ENCODE data around the gene ANKH. TPM values are rescaled to one million over a fixed set of nuclear protein-coding genes. Genes with fewer than 3 reads are reported as not detected.

Gene ANKH
- total RNA-seq, 2 donors from 2014 or later: 37.2 to 95.4 TPM

- Mint-ChIP-seq H3K27me3 (no peaks in the 10 kb centered on the region), H3K27ac (peak overlapping the region; percentile 32 to 45), H3K9me3 (no peaks in the 10 kb centered on the region), H3K4me1 (ENCODE audit: low read depth in 2 of 2) (peaks cover 21 to 33% of the 10 kb centered on the region in 2 donors), H3K36me3 (peaks cover 28% of the 10 kb centered on the region), H3K4me3 (no peak overlapping the region)
- ATAC-seq (no peak), DNase-seq (ENCODE audit: low spot score) (no peak)
Observed at GRCh38 chr5:14712666-14713065, 158.9 kb downstream of the ANKH start.

- Mint-ChIP-seq H3K36me3 (peaks cover 28% of the 10 kb centered on the region), H3K27me3 (no peaks in the 10 kb centered on the region), H3K4me3 (no peak overlapping the region), H3K27ac (peak overlapping the region; percentile 32 to 45), H3K4me1 (ENCODE audit: low read depth in 2 of 2) (peaks cover 21 to 31% of the 10 kb centered on the region in 2 donors), H3K9me3 (no peaks in the 10 kb centered on the region)
- ATAC-seq (peak in 1 of 2 donors; percentile 12), DNase-seq (ENCODE audit: low spot score) (no peak)
Observed at GRCh38 chr5:14712131-14712530, 159.4 kb downstream of the ANKH start.

GRCh38 chr5:14710313-14710994, 161.1 kb downstream of the ANKH start:
- no peak for DNase-seq (ENCODE audit: low spot score)
- H3K4me1 Mint-ChIP-seq (ENCODE audit: low read depth in 2 of 2): peaks cover 37 to 47% of the 10 kb centered on the region in 2 donors
- H3K4me3 Mint-ChIP-seq: no peak overlapping the region
- no peak for ATAC-seq
- no peaks in the 10 kb centered on the region for H3K27me3 Mint-ChIP-seq
- peak overlapping the region in 1 of 2 donors; percentile 23 for H3K27ac Mint-ChIP-seq
- H3K36me3 Mint-ChIP-seq: peaks cover 35% of the 10 kb centered on the region
- H3K9me3 Mint-ChIP-seq: no peaks in the 10 kb centered on the region

- DNase-seq (ENCODE audit: low spot score) (no peak), ATAC-seq (no peak)
- H3K9me3 Mint-ChIP-seq: no peaks in the 10 kb centered on the region
- H3K4me1 Mint-ChIP-seq (ENCODE audit: low read depth in 2 of 2): peaks cover 51 to 54% of the 10 kb centered on the region in 2 donors
- peak overlapping the region; percentile 26 to 76 for H3K27ac Mint-ChIP-seq
- peak overlapping the region; percentile 7 for H3K4me3 Mint-ChIP-seq
- no peaks in the 10 kb centered on the region for H3K27me3 Mint-ChIP-seq
- H3K36me3 Mint-ChIP-seq: peaks cover 37% of the 10 kb centered on the region
Observed at GRCh38 chr5:14708551-14708950, 163.0 kb downstream of the ANKH start.

GRCh38 chr5:14707811-14708390, 163.7 kb downstream of the ANKH start:
- Mint-ChIP-seq H3K36me3 (peaks cover 44% of the 10 kb centered on the region), H3K27me3 (no peaks in the 10 kb centered on the region), H3K9me3 (no peaks in the 10 kb centered on the region), H3K27ac (peak overlapping the region; percentile 26 to 76), H3K4me3 (peak overlapping the region; percentile 7), H3K4me1 (ENCODE audit: low read depth in 2 of 2) (peaks cover 57 to 61% of the 10 kb centered on the region in 2 donors)
- ATAC-seq (no peak), DNase-seq (ENCODE audit: low spot score) (no peak)

GRCh38 chr5:14706615-14707021, 165.0 kb downstream of the ANKH start:
- Mint-ChIP-seq H3K4me3 (peak overlapping the region; percentile 78), H3K27ac (peak overlapping the region; percentile 73 to 85), H3K9me3 (no peaks in the 10 kb centered on the region), H3K4me1 (ENCODE audit: low read depth in 2 of 2) (peaks cover 58 to 61% of the 10 kb centered on the region in 2 donors), H3K27me3 (no peaks in the 10 kb centered on the region), H3K36me3 (peaks cover 38% of the 10 kb centered on the region)
- ATAC-seq: peak; percentile 57 to 88
- no peak for DNase-seq (ENCODE audit: low spot score)

GRCh38 chr5:14705556-14705955, 166.0 kb downstream of the ANKH start:
- no peaks in the 10 kb centered on the region for H3K27me3 Mint-ChIP-seq
- H3K27ac Mint-ChIP-seq: peak overlapping the region; percentile 73 to 85
- no peaks in the 10 kb centered on the region for H3K9me3 Mint-ChIP-seq
- peaks cover 56 to 69% of the 10 kb centered on the region in 2 donors for H3K4me1 Mint-ChIP-seq (ENCODE audit: low read depth in 2 of 2)
- ATAC-seq (no peak), DNase-seq (ENCODE audit: low spot score) (no peak)
- peaks cover 36% of the 10 kb centered on the region for H3K36me3 Mint-ChIP-seq
- H3K4me3 Mint-ChIP-seq: peak overlapping the region; percentile 36

GRCh38 chr5:14702238-14702839, 169.2 kb downstream of the ANKH start:
- no peaks in the 10 kb centered on the region for H3K9me3 Mint-ChIP-seq
- H3K27ac Mint-ChIP-seq: peak overlapping the region; percentile 62 to 85
- peak overlapping the region; percentile 16 for H3K4me3 Mint-ChIP-seq
- peaks cover 34% of the 10 kb centered on the region for H3K36me3 Mint-ChIP-seq
- ATAC-seq (no peak), DNase-seq (ENCODE audit: low spot score) (no peak)
- H3K27me3 Mint-ChIP-seq: no peaks in the 10 kb centered on the region
- peaks cover 57 to 65% of the 10 kb centered on the region in 2 donors for H3K4me1 Mint-ChIP-seq (ENCODE audit: low read depth in 2 of 2)

- Mint-ChIP-seq H3K27me3 (no peaks in the 10 kb centered on the region), H3K4me3 (peak overlapping the region; percentile 16), H3K27ac (peak overlapping the region; percentile 62 to 85), H3K9me3 (no peaks in the 10 kb centered on the region), H3K36me3 (peaks cover 33% of the 10 kb centered on the region), H3K4me1 (ENCODE audit: low read depth in 2 of 2) (peaks cover 55 to 61% of the 10 kb centered on the region in 2 donors)
- ATAC-seq (no peak), DNase-seq (ENCODE audit: low spot score) (no peak)
Observed at GRCh38 chr5:14701556-14701955, 170.0 kb downstream of the ANKH start.

GRCh38 chr5:14700478-14701436, 170.8 kb downstream of the ANKH start:
- H3K27me3 Mint-ChIP-seq: no peaks in the 10 kb centered on the region
- H3K27ac Mint-ChIP-seq: peak overlapping the region; percentile 62 to 85
- DNase-seq (ENCODE audit: low spot score) (no peak), ATAC-seq (peak; percentile 44 to 52)
- peaks cover 39% of the 10 kb centered on the region for H3K36me3 Mint-ChIP-seq
- H3K9me3 Mint-ChIP-seq: no peaks in the 10 kb centered on the region
- H3K4me3 Mint-ChIP-seq: peak overlapping the region; percentile 30
- H3K4me1 Mint-ChIP-seq (ENCODE audit: low read depth in 2 of 2): peaks cover 55 to 58% of the 10 kb centered on the region in 2 donors

GRCh38 chr5:14699807-14700400, 171.7 kb downstream of the ANKH start:
- Mint-ChIP-seq H3K4me1 (ENCODE audit: low read depth in 2 of 2) (peaks cover 48 to 51% of the 10 kb centered on the region in 2 donors), H3K9me3 (no peaks in the 10 kb centered on the region), H3K27me3 (no peaks in the 10 kb centered on the region), H3K36me3 (peaks cover 39% of the 10 kb centered on the region), H3K4me3 (no peak overlapping the region), H3K27ac (peak overlapping the region in 1 of 2 donors; percentile 38)
- no peak for ATAC-seq
- no peak for DNase-seq (ENCODE audit: low spot score)

- Mint-ChIP-seq H3K27ac (peak overlapping the region in 1 of 2 donors; percentile 38), H3K9me3 (no peaks in the 10 kb centered on the region), H3K27me3 (no peaks in the 10 kb centered on the region), H3K4me3 (no peak overlapping the region), H3K4me1 (ENCODE audit: low read depth in 2 of 2) (peaks cover 44 to 47% of the 10 kb centered on the region in 2 donors), H3K36me3 (peaks cover 40% of the 10 kb centered on the region)
- DNase-seq (ENCODE audit: low spot score) (no peak), ATAC-seq (no peak)
Observed at GRCh38 chr5:14699159-14699558, 172.4 kb downstream of the ANKH start.

- ATAC-seq (no peak), DNase-seq (ENCODE audit: low spot score) (no peak)
- no peaks in the 10 kb centered on the region for H3K27me3 Mint-ChIP-seq
- no peak overlapping the region for H3K27ac Mint-ChIP-seq
- H3K36me3 Mint-ChIP-seq: peaks cover 43% of the 10 kb centered on the region
- H3K4me1 Mint-ChIP-seq (ENCODE audit: low read depth in 2 of 2): peaks cover 38 to 41% of the 10 kb centered on the region in 2 donors
- no peak overlapping the region for H3K4me3 Mint-ChIP-seq
- H3K9me3 Mint-ChIP-seq: no peaks in the 10 kb centered on the region
Observed at GRCh38 chr5:14698495-14698894, 173.1 kb downstream of the ANKH start.

Data from natural killer cell treated with Interleukin-12 subunit alpha and Interleukin-12 subunit beta and Interleukin-15 and Interleukin-18, amount 100 ng/mL, for 72 hours (primary cell).